Sciatic nerve (tissue), 2 donors: ENCODE data around the gene SLC27A4. TPM values are rescaled to one million over a fixed set of nuclear protein-coding genes. Genes with fewer than 3 reads are reported as not detected.

Experiments
- ATAC-seq: fragments of 200-7000 bp; cut with Tn5 transposase; one replicate; pipeline ENCODE4 v1.9.1; 2020; ENCODE audit warnings: mild to moderate bottlenecking, moderate library complexity
- DNase-seq: peaks from one replicate; pipeline ENCODE4 v3.0.0-alpha.2; 2020; ENCODE audit warnings: low spot score
- intact Hi-C: fragments of 100-400 bp; cut with DNase I; formaldehyde crosslinking; loops from one replicate; pipeline ENCODE4 v1.14.2; 2022
- total RNA-seq: library from RNA; stranded (reverse); fragmentation: NEBNext Ultra II Directional; extraction: Animal tissue kit (Norgen Biotek cat#: 25700); gene quantifications from one replicate; pipeline ENCODE4 v1.2.1, GENCODE V29; 2021
- donor health status: DM: no; HTN: no; CAD: no.
- donor health status: DM: no; HTN: no; CAD: no.

SLC27A4 gene
- total RNA-seq, 1 donor from 2014 or later = 13.9 TPM

DNA sequence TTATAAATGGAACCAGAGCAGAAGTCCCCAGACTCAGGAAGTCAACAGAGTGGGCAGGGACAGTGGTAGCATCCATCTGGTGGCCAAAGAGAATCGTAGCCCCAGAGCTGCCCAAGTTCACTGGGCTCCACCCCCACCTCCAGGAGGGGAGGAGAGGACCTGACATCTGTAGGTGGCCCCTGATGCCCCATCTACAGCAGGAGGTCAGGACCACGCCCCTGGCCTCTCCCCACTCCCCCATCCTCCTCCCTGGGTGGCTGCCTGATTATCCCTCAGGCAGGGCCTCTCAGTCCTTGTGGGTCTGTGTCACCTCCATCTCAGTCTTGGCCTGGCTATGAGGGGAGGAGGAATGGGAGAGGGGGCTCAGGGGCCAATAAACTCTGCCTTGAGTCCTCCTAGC is 20.5 kb downstream of the SLC27A4 start:
- intact Hi-C loops = no loop called here

DNA sequence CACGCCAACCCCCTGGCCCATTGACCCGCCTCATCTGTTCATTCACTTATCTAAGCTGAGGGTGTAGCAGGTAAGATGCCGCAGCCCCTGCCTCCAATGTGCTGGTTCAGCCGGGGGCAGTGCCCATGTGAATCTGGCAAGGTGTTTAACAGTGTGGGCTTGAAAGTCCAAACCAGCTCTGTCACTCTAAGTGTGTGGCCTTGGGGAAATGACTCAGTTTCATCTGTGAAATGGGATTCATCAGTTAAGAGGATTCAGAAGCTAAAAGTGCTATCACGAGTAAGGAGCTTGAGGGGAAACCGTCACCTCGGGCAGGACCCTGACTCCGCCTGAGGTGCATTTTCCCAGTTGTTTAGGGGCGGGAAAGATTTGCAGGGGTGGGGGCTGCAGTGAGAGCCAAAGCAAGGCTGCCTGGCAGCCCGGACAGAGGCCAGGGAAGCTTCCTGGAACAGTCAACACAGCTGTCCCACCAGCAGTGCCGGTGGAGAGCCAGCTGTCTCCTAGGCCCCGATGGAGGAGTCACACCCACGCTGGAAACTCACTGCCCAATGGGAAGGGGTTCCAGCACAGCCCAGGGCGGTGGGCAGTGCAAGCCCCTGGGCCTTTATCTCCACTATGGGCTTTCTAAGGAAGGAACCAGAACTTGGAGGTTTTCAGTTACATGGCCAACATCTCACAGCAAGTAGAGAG is 21.1 kb downstream of the SLC27A4 start:
- intact Hi-C loops = no loop called here
- ATAC-seq = peak; percentile 40
- no peak for DNase-seq

More for the DNA sequence above, 20.5 kb downstream of the SLC27A4 start:
- DNase-seq (no peak), ATAC-seq (no peak)

DNA sequence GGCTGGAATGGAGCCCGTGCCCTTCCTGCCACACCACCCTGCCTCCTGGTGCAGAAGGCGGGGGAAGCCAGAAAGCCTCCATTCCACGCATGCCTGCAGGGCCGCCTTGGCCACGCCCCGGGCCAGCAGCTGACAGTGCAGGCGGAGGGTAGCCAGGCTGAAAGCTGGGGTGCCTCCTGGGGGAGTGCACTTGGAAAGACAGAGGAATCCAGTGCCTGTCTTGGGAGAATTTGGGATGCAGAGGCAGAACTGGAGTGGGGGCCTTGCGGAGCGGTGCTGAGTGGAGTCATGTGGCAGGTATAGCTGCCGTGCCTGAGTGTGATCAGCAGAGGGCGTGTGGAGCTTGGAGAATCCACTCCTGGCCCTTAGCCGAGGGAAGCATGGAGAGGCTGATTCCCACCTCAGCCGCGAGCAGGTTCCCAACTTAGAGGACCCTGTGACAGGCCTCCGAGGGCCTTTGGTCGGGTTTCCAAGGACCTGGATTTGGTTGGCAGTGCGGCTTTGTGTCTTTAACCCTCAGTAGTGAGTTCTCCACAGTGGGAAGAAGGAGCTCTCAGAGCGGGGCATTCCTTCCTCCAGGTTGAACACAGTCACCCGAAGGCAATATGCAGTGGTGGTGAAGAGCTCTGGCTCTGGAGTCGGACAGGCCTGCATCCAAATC is 21.8 kb downstream of the SLC27A4 start:
- ATAC-seq (peak; percentile 94), DNase-seq (peak; percentile 91)
- intact Hi-C loops = no loop called here

GRCh38 chr9:128362774-128363173 is 22.4 kb downstream of the SLC27A4 start:
- no peak for ATAC-seq
- intact Hi-C loops = no loop called here
- no peak for DNase-seq

DNA sequence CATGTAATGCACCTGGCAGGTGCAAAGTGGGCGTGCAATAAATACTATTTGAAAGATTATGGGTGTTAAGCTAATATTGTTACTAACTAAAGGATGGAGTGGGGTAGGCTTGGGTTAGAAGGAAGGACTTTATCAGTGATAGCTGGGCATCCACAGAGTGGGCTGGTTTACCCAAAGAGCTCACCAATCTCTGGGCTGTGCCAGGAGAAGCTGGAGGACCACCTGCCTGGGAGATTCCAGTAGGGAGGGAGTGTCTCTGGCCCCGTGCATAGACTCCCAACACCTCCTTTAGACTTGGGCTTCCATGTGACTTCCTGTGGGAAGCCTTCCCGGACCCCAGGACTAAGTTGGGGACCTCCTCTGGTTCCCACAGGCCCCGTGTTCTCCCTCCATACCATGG is 25.2 kb downstream of the SLC27A4 start:
- intact Hi-C loops = no loop called here
- no peak for ATAC-seq
- DNase-seq = no peak

GRCh38 chr9:128369024-128369706 is 28.8 kb downstream of the SLC27A4 start:
- no peak for ATAC-seq
- intact Hi-C loops = no loop called here
- DNase-seq = no peak

GRCh38 chr9:128370367-128370751 is 30.0 kb downstream of the SLC27A4 start:
- intact Hi-C loops = no loop called here
- DNase-seq (no peak), ATAC-seq (no peak)

DNA sequence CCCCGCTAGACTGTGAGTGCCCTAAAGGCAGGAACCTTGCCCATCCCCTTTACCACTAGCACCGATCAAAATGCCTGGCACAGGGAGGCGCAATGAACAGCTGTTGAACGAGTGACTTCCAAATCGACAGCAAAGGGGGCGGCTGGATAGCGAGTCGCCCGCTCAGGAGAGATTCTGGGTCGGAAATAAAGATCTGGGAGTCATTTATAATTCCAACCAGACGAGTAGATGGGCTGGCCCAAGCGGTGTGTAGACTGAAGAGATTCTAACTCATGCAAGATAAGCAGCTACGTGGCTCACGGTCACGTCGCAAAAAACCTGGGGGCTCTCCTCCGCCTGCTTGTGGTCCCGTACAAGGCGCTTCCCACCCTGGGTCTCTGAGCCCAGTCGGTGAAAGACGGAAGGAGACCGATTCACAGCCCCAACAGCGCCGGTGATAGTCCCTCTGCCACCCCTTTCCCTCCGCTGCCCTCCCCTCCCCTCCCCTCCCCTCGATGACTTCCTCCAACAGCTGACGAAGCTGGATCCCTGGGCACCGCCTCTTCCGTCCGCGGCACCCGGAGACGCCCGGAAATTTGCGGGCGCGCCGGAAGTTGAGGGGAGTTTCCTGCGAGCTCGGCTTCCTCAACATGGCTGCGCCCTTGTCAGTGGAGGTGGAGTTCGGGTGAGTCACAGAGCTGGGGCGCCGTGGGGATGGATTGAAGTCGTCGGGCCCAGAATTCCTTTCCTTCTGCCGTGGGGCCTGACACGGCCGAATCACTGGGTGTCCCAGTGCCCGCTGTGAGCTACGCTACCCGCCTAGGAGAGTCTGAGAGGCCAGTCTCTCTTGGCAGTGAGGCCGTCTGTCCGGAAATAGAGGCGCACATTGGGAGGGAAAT is 30.7 kb downstream of the SLC27A4 start, which contains the start of gene URM1:
TSS of gene URM1 (plus strand) at position 623 of the 878 bp plus-strand sequence. CDS start at position 630, 7 bp downstream.
- peak; percentile 99 for ATAC-seq
- peak; percentile 96 for DNase-seq
- intact Hi-C loops = no loop called here

DNA sequence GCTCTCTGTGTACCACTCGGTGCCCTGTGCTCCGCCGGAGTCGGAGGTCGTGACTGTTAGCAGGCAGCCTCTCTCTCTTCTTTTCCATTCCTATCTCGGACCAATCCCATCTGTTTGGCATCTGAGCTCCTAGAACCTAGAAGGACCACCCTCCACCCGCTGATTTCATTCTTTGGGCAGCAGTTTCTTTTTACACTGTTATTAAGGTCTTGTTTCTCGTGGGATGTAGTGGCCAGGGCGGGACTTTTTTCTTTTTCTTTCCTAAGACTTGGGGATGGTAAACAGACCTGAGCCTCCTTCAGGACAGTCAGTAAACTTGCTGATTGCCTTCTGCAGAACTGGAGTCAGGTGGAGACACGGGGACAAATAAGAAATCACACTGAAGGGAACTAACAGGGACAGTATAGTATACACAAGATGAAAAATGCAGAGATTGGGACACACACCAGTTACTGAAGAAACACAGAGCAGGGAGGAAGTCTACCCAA is 31.3 kb downstream of the SLC27A4 start:
- intact Hi-C loops = no loop called here
- ATAC-seq = no peak
- DNase-seq = no peak

DNA sequence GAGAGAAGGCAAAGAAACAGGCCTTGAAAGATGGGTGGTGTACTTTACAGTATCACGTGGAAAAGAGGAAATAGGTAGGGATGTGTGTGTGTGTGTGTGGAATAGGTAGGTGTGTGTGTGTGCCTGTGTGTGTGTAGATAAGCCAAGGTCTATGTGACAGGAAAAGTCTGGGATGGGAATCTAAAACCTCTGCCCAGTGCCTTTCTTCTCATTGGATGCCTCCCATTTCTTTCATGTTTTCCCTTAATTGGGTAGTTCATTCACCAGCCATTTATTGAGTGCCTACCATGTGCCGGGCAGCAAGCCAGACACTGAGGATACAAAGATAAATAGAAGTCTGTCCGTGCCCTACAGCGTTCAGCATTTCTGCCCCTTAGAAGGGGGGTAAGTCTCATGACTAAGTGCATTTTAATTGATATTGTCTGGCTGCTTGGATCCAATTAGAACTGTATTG is 31.9 kb downstream of the SLC27A4 start:
- intact Hi-C loops = no loop called here
- no peak for DNase-seq
- no peak for ATAC-seq

DNA sequence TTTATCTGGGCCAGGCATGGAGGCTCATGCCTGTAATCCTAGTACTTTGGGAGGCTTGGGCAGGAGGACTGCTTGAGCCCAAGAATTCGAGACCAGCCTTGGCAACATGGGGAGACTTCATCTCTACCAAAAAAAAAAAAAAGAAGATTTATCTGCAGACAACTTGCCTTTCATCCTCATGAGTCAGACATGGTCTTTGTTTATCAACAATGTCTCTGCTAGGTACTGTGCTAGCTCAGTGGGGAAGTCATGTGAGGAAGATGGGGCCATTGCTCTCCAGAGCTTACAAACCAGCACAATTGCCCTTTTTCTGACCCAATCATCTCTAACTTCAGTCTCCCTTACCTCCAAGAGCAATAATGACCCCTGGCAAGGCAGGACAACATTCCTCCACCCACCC is 32.5 kb downstream of the SLC27A4 start:
- no peak for ATAC-seq
- no peak for DNase-seq
- intact Hi-C loops = no loop called here

- ATAC-seq = no peak
- intact Hi-C loops = no loop called here
- DNase-seq = no peak
Measured at GRCh38 chr9:128374221-128374675, 33.9 kb downstream of the SLC27A4 start.

DNA sequence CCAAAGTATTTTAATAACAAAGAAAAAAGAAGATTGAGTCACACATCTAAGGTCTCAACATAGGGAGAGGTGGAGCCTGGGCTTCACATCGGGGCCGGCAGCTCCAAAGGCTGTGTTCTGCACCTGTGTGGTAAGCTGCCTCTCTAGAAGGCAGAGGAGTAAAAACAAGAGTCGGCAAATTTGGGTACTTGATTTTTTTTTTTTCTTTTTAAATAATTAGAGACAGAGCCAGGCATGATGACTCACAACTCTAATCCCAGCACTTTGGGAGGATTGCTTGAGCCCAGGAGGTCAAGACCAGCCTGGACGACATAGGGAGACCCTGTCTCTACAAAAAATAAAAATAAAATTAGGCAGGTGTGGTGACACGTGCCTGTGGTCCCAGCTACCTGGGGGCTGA is 35.5 kb downstream of the SLC27A4 start:
- DNase-seq (no peak), ATAC-seq (no peak)
- intact Hi-C loops = no loop called here

DNA sequence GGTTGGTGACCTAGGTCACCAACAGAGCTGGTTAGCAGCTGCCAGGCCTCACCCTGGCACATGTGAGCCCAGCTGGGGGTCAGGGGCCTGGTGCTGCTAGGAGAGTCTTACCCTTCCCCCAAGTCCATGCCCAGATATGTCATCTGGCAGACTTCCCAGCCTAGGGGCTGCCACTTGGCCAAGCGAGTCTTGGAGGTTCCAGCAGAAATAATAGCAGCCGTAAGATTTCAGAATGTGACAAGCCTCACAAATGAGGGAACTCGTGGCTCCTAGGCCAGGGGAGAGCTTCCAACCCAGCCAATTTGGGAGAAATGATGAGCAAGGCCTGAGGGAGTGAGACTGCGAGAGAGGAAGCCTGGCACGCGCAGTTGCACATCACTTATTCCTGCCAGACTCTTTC is 41.9 kb downstream of the SLC27A4 start:
- intact Hi-C loops = no loop called here
- ATAC-seq = no peak

DNA sequence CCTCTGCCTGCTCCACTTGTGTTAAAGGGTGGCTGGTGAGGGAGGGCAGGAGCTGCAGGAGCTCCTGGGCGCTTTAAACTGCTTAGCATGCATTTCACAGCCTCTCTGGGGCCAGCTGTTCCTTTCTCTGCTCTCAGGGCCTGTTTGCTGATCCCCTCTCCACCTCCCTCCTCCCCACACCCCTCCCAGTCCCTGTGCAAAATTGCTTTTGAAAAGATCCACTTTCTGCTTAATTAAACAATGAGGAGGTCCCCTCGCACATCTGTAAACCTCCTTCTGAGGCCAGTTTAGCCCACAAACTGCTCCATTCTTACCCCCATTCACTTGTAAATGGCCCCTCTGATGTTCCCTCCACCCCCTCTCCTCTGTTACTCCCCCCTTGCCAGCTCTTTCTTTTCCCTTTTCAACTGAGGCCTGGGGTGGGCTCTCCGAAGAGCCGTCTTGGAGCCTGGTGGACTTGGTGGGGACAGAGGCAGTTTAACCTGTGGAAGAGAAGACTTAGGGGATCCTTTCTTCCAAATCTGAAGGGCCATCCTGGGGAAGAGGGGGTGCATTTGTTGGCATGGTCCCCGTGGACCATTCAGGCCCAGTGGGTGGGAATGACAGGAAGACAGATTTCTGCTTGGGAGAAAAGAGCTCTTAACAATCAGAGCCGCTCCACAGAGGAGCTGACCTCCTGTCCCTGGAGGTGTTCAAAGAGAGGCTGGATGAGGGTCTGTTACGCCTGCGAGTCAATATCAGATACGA is 42.9 kb downstream of the SLC27A4 start:
- intact Hi-C loops = no loop called here
- ATAC-seq (no peak), DNase-seq (no peak)

More for the DNA sequence above, 41.9 kb downstream of the SLC27A4 start:
- no peak for DNase-seq

- ATAC-seq (no peak), DNase-seq (no peak)
- intact Hi-C loops = no loop called here
Measured at GRCh38 chr9:128383791-128384190, 43.5 kb downstream of the SLC27A4 start.

- no peak for DNase-seq
- ATAC-seq = no peak
- intact Hi-C loops = no loop called here
Measured at GRCh38 chr9:128384801-128385495, 44.6 kb downstream of the SLC27A4 start.
